K562 (cell line): Measurements from ENCODE around the gene KRT71. TPM values are rescaled to one million over a fixed set of nuclear protein-coding genes. Genes with fewer than 3 reads are reported as not detected.
A peak's percentile ranks its signal among the peaks of the same experiment; 100 is the strongest.

ENCODE experiments used
- ATAC-seq: fragments of 200-7000 bp; cut with Tn5 transposase; 3 replicates; pipeline ENCODE4 v1.9.1; 2020; ENCODE audit warnings: moderate library complexity
- BruUV-seq: library from RNA; stranded (reverse); fragments of 400-500 nt; replicated peaks from 2 replicates; lab custom pipeline; 2021; lab: Mats Ljungman, UMichigan
- CTCF ChIA-PET: fragments of 300-600 bp; formaldehyde crosslinking; extraction: SDS; loops from one replicate; lab custom pipeline; 2021; ENCODE audit warnings: low intra/inter-chr PET ratio; lab: Yijun Ruan, JAX
- POLR2A ChIA-PET: fragments of 300-600, 350-650 bp; sonication (Branson Sonifier 250); formaldehyde crosslinking; extraction: SDS; loops from one replicate; lab custom pipeline; 2021; ENCODE audit warnings: antibody characterized with exemption, inconsistent platforms; lab: Yijun Ruan, JAX
- DNase-seq, 4 experiments: peaks; one replicate each; pipeline versions ENCODE4 v3.0.0 to v3.0.0-alpha.2; 2011 to 2018; ENCODE audit warnings: low spot score in 3 of 4, mixed read lengths in 3 of 4; ENCODE audit errors: extremely low read depth in 1 of 4
- FAIRE-seq: peaks from 2 replicates; lab custom pipeline; 2011; peaks lifted over from hg19 to GRCh38; lab: Jason Lieb, UNC
- H2AFZ ChIP-seq: 2 replicates; pipeline ENCODE4 v1.6.0; 2011; ENCODE audit warnings: low read depth, low read length, control low read depth, inconsistent platforms
- H3K27ac ChIP-seq: fragments of 200-600 bp; 3 replicates; pipeline ENCODE4 v1.8.0; 2011; ENCODE audit warnings: low read depth, mild to moderate bottlenecking, control low read depth, inconsistent platforms, low read length, moderate library complexity, mixed read lengths; ENCODE audit errors: extremely low read depth
- H3K27me3 ChIP-seq, 2 experiments: fragments of 300-600 bp in 1 of 2; 2 replicates in 1 of 2; 3 replicates in 1 of 2; pipeline versions ENCODE4 v1.6.0 to v1.8.0; 2011; ENCODE audit warnings: inconsistent platforms in 2 of 2, low read length in 2 of 2, mild to moderate bottlenecking in 1 of 2, mixed read lengths in 1 of 2, moderate library complexity in 1 of 2; ENCODE audit not compliant: control insufficient read depth in 2 of 2, insufficient read depth in 2 of 2
- H3K36me3 ChIP-seq: fragments of 300-600 bp; 3 replicates; pipeline ENCODE4 v1.8.0; 2011; ENCODE audit warnings: mild to moderate bottlenecking, low read length, inconsistent platforms; ENCODE audit not compliant: control insufficient read depth, insufficient read depth
- H3K4me1 ChIP-seq, 2 experiments: fragments of 200-600 bp in 1 of 2; replicated peaks in 1 of 2; 2 replicates in 1 of 2; 3 replicates in 1 of 2; pipeline versions ENCODE4 v1.5.1 to v1.8.0; 2011; ENCODE audit warnings: inconsistent platforms in 2 of 2, low read length in 2 of 2, mild to moderate bottlenecking in 1 of 2, mixed read lengths in 1 of 2, moderate library complexity in 1 of 2; ENCODE audit not compliant: control insufficient read depth in 2 of 2, insufficient read depth in 2 of 2
- H3K4me2 ChIP-seq: 2 replicates; pipeline ENCODE4 v1.6.1; 2011; ENCODE audit warnings: low read length, control low read depth, inconsistent platforms, mixed read lengths; ENCODE audit not compliant: insufficient read depth
- H3K4me3 ChIP-seq: fragments of 200-600 bp; sonication (generic), shearing (Covaris generic); 2 replicates; pipeline ENCODE4 v1.5.1; 2016; ENCODE audit warnings: control low read depth, inconsistent platforms
- H3K79me2 ChIP-seq: fragments of 200-600 bp; 3 replicates; pipeline ENCODE4 v1.8.0; 2011; ENCODE audit warnings: low read length, inconsistent platforms; ENCODE audit not compliant: control insufficient read depth, insufficient read depth
- H3K9ac ChIP-seq, 2 experiments: 2 replicates each; pipeline versions ENCODE4 v1.6.0 to v1.6.1; 2011; ENCODE audit warnings: low read depth in 2 of 2, low read length in 2 of 2, control low read depth in 1 of 2, inconsistent platforms in 1 of 2, mild to moderate bottlenecking in 1 of 2, mixed read lengths in 1 of 2; ENCODE audit not compliant: insufficient read depth in 1 of 2
- H3K9me1 ChIP-seq: one replicate; pipeline ENCODE4 v1.6.0; 2011; ENCODE audit warnings: inconsistent platforms, mild to moderate bottlenecking, low read length, moderate library complexity; ENCODE audit not compliant: control insufficient read depth, insufficient read depth
- H3K9me3 ChIP-seq: replicated peaks from 2 replicates; pipeline ENCODE4 v1.5.1; 2011; ENCODE audit warnings: low read depth, low read length, inconsistent platforms; ENCODE audit not compliant: control insufficient read depth, insufficient read depth
- H4K20me1 ChIP-seq: replicated peaks from 2 replicates; pipeline ENCODE4 v1.6.1; 2011; ENCODE audit warnings: low read length, inconsistent platforms, mixed read lengths; ENCODE audit not compliant: control insufficient read depth, insufficient read depth
- ASH1L ChIP-seq: fragments of 450-650 bp; IDR thresholded peaks from 2 replicates; pipeline ENCODE4 v1.6.1; 2018; ENCODE audit warnings: borderline replicate concordance, mild to moderate bottlenecking, low read depth; ENCODE audit not compliant: partially characterized antibody
- CHD4 ChIP-seq: fragments of 200-600 bp; sonication (generic); IDR thresholded peaks from 3 replicates; pipeline ENCODE4 v1.6.1; 2012; ENCODE audit warnings: low read depth, mild to moderate bottlenecking, mixed read lengths, low read length, inconsistent platforms; ENCODE audit not compliant: insufficient read depth, insufficient replicate concordance, poor library complexity, severe bottlenecking
- FOXA1 ChIP-seq: fragments of 450-650 bp; IDR thresholded peaks from 2 replicates; pipeline ENCODE4 v1.6.1; 2016; ENCODE audit warnings: mild to moderate bottlenecking, borderline replicate concordance
- FOXK2 ChIP-seq, 2 experiments: fragments of 450-650 bp; IDR thresholded peaks in 1 of 2; conservative IDR thresholded peaks in 1 of 2; 2 replicates each; pipeline ENCODE4 v1.6.1; 2016; ENCODE audit warnings: low read depth in 2 of 2, mild to moderate bottlenecking in 1 of 2
- GMEB1 ChIP-seq: fragments of 250-450 bp; sonication (Bioruptor Pico); IDR thresholded peaks from 2 replicates; pipeline ENCODE4 v1.4.0; 2020; ENCODE audit warnings: mild to moderate bottlenecking
- ILF3 ChIP-seq: fragments of 450-650 bp; IDR thresholded peaks from 2 replicates; pipeline ENCODE4 v1.6.1; 2018; ENCODE audit warnings: antibody characterized with exemption, mild to moderate bottlenecking, moderate library complexity, borderline replicate concordance
- KLF13 ChIP-seq: fragments of 450-650 bp; IDR thresholded peaks from 2 replicates; pipeline ENCODE4 v1.6.1; 2016; ENCODE audit warnings: missing genetic modification characterization, low read depth, mild to moderate bottlenecking, missing compliant biosample characterization, moderate library complexity, borderline replicate concordance
- OTX1 ChIP-seq: fragments of 450-650 bp; formaldehyde crosslinking; IDR thresholded peaks from 2 replicates; pipeline ENCODE4 v1.4.0; 2022; ENCODE audit warnings: mild to moderate bottlenecking
- WHSC1 ChIP-seq: IDR thresholded peaks from one replicate; pipeline ENCODE4 v1.6.1; 2012; ENCODE audit warnings: low read length, control low read depth, inconsistent platforms
- ZKSCAN1 ChIP-seq: fragments of 150-350 bp; IDR thresholded peaks from 2 replicates; pipeline ENCODE4 v1.6.1; 2016; ENCODE audit warnings: low read depth, low read length
- ZNF197 ChIP-seq: fragments of 200-800 bp; sonication (Bioruptor generic); IDR thresholded peaks from 2 replicates; pipeline ENCODE4 v1.6.1; 2016; ENCODE audit warnings: low read depth, missing genetic modification characterization, missing compliant biosample characterization
- ZNF217 ChIP-seq: sonication (generic); formaldehyde crosslinking; IDR thresholded peaks from 2 replicates; pipeline ENCODE4 v1.8.0; 2022; ENCODE audit warnings: mild to moderate bottlenecking, missing genetic modification reagents
- ZNF778 ChIP-seq: fragments of 450-650 bp; formaldehyde crosslinking; IDR thresholded peaks from 2 replicates; pipeline ENCODE4 v1.4.0; 2020; ENCODE audit warnings: mild to moderate bottlenecking, moderate library complexity
- ZNF780A ChIP-seq: fragments of 250-450 bp; sonication (Bioruptor Pico); IDR thresholded peaks from 2 replicates; pipeline ENCODE4 v1.5.0; 2021; ENCODE audit warnings: mild to moderate bottlenecking
- WGBS: fragments of 100-300 bp; shearing (Covaris generic); methylation state at CpG from one replicate; pipeline ENCODE4 v1.1.6; 2016; ENCODE audit warnings: low coverage, mixed read lengths; ENCODE audit not compliant: insufficient coverage; ENCODE audit errors: missing lambda C conversion rate; 5-methylcytosine and 5-hydroxymethylcytosine counted together
- in situ Hi-C: fragments of 300-500 bp; cut with MboI; formaldehyde crosslinking; loops from 4 replicates; pipeline ENCODE4 v1.15.0; 2018; ENCODE audit warnings: inconsistent platforms, mixed read lengths
- intact Hi-C: fragments of 100-400 bp; cut with micrococcal nuclease; formaldehyde crosslinking; loops from 2 replicates; pipeline ENCODE4 v1.14.2; 2022
- polyA plus RNA-seq, 8 experiments: library from polyadenylated mRNA; depleted of rRNA in 4 of 8; stranded (reverse) in 5 of 8; unstranded in 3 of 8; fragments of >200 nt; fragmentation: Nextera tagmentation in 2 of 8; fragmentation: Illumina TruSeq in 1 of 8; extraction: Ambion mirVana in 2 of 8; extraction: Trizol in 1 of 8; gene quantifications; 2 replicates each; pipeline versions ENCODE4 v1.2.1 to v1.2.3, GENCODE V29; 2011 to 2014; ENCODE audit warnings: inconsistent platforms in 1 of 8, missing spikeins in 1 of 8
- total RNA-seq, 7 experiments: library from RNA; depleted of rRNA in 6 of 7; stranded (reverse); fragments of >200 nt in 6 of 7; fragmentation: Illumina TruSeq in 2 of 7; extraction: Trizol in 2 of 7; gene quantifications; 2 replicates each; pipeline versions ENCODE4 v1.2.1 to v1.2.3, GENCODE V29; 2011 to 2021; ENCODE audit warnings: low replicate concordance in 1 of 7
- TF ChIP-seq, protein P1 (sequence below), 2 experiments: fragments of 450-650 bp in 1 of 2; sonication (generic) in 1 of 2; formaldehyde crosslinking in 1 of 2; IDR thresholded peaks in 1 of 2; conservative IDR thresholded peaks in 1 of 2; 2 replicates each; pipeline versions ENCODE4 v1.6.1 to v1.8.1; 2016 to 2023; ENCODE audit warnings: mild to moderate bottlenecking in 2 of 2, moderate library complexity in 2 of 2, inconsistent platforms in 1 of 2, missing genetic modification reagents in 1 of 2
- TF ChIP-seq, protein P2 (sequence below): fragments of 450-650 bp; IDR thresholded peaks from 2 replicates; pipeline ENCODE4 v1.6.1; 2018; ENCODE audit not compliant: partially characterized antibody

Gene KRT71
- total and polyA plus RNA-seq, 9 of the 15 experiments (the other 6 are each of a cell fraction or from before 2014, with no cell fraction given) = not detected

- Histone ChIP-seq H3K4me1 (no peaks in the 10 kb centered on the region), H3K9ac (no peak overlapping the region), H3K27me3 (peaks cover 2 to 30% of the 10 kb centered on the region in 2 experiments; a peak in 2 of 5 replicates), H3K27ac (no peak overlapping the region), H4K20me1 (peaks cover 7% of the 10 kb centered on the region; the same call in 1 of the 2 replicates), H3K36me3 (no peaks in the 10 kb centered on the region), H2AFZ (no peak overlapping the region), H3K9me1 (no peaks in the 10 kb centered on the region), H3K4me2 (no peak overlapping the region), H3K9me3 (no peaks in the 10 kb centered on the region), H3K79me2 (no peaks in the 10 kb centered on the region), H3K4me3 (no peak overlapping the region)
- DNase-seq (no peak), FAIRE-seq (no peak), ATAC-seq (no peak)
- CTCF ChIA-PET = no interaction called here
- TF ChIP-seq CHD4 = no peak
- TF ChIP-seq ZKSCAN1 = no peak
- no peak for TF ChIP-seq FOXA1
- TF ChIP-seq KLF13 = no peak
- TF ChIP-seq ZNF780A (CRISPR knock-in tag) = no peak
- no peak for TF ChIP-seq FOXK2 (conservative IDR thresholded peaks at IDR 0.05 in 1 of 2, IDR thresholded peaks at IDR 0.05 in 1 of 2; ENCODE audit: low read depth in 2 of 2)
- no peak for TF ChIP-seq ZNF197
- no peak for TF ChIP-seq ZNF778
- TF ChIP-seq, protein P1, sequence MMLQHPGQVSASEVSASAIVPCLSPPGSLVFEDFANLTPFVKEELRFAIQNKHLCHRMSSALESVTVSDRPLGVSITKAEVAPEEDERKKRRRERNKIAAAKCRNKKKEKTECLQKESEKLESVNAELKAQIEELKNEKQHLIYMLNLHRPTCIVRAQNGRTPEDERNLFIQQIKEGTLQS (IDR thresholded peaks at IDR 0.05) = peak; percentile 60
- TF ChIP-seq, protein P1 (CRISPR knock-in tag; conservative IDR thresholded peaks at IDR 0.05) = no peak
- no peak for TF ChIP-seq ILF3
- TF ChIP-seq OTX1 = no peak
- no peak for TF ChIP-seq ASH1L
- no peak for TF ChIP-seq ZNF217 (CRISPR knock-in tag)
- TF ChIP-seq, protein P2, sequence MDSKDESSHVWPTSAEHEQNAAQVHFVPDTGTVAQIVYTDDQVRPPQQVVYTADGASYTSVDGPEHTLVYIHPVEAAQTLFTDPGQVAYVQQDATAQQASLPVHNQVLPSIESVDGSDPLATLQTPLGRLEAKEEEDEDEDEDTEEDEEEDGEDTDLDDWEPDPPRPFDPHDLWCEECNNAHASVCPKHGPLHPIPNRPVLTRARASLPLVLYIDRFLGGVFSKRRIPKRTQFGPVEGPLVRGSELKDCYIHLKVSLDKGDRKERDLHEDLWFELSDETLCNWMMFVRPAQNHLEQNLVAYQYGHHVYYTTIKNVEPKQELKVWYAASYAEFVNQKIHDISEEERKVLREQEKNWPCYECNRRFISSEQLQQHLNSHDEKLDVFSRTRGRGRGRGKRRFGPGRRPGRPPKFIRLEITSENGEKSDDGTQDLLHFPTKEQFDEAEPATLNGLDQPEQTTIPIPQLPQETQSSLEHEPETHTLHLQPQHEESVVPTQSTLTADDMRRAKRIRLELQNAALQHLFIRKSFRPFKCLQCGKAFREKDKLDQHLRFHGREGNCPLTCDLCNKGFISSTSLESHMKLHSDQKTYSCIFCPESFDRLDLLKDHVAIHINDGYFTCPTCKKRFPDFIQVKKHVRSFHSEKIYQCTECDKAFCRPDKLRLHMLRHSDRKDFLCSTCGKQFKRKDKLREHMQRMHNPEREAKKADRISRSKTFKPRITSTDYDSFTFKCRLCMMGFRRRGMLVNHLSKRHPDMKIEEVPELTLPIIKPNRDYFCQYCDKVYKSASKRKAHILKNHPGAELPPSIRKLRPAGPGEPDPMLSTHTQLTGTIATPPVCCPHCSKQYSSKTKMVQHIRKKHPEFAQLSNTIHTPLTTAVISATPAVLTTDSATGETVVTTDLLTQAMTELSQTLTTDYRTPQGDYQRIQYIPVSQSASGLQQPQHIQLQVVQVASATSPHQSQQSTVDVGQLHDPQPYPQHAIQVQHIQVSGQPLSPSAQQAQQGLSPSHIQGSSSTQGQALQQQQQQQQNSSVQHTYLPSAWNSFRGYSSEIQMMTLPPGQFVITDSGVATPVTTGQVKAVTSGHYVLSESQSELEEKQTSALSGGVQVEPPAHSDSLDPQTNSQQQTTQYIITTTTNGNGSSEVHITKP = peak; percentile 73
- TF ChIP-seq GMEB1 (CRISPR knock-in tag) = no peak
- no peak for TF ChIP-seq WHSC1
- WGBS = under 1% methylated on average over 7 of the region's 7 CpGs
- in situ Hi-C loops = no loop called here
- POLR2A ChIA-PET = no interaction called here
- intact Hi-C loops = no loop called here
- no TSS peak for BruUV-seq
Measured at GRCh38 chr12:52542785-52543318, 10.1 kb downstream of the KRT71 start.
